HUES6 (cell line): Measurements from ENCODE around the gene RCOR1.
A peak's percentile ranks its signal among the peaks of the same experiment; 100 is the strongest.

ENCODE experiments used
- H3K27ac ChIP-seq: 2 replicates; pipeline ENCODE4 v1.7.0; 2013; ENCODE audit warnings: low read depth, mild to moderate bottlenecking, low read length, inconsistent platforms
- H3K27me3 ChIP-seq: 2 replicates; pipeline ENCODE4 v1.6.1; 2013; ENCODE audit warnings: low read length; ENCODE audit not compliant: control insufficient read depth, insufficient read depth
- H3K36me3 ChIP-seq: 2 replicates; pipeline ENCODE4 v1.6.1; 2013; ENCODE audit warnings: low read length; ENCODE audit not compliant: control insufficient read depth, insufficient read depth
- H3K4me1 ChIP-seq: 2 replicates; pipeline ENCODE4 v1.6.1; 2013; ENCODE audit warnings: low read length; ENCODE audit not compliant: control insufficient read depth, insufficient read depth
- H3K4me3 ChIP-seq: 2 replicates; pipeline ENCODE4 v1.5.1; 2013; ENCODE audit warnings: low read depth, low read length
- H3K9ac ChIP-seq: one replicate; pipeline ENCODE4 v1.6.1; 2013; ENCODE audit warnings: mild to moderate bottlenecking, low read length
- H3K9me3 ChIP-seq: 2 replicates; pipeline ENCODE4 v1.6.1; 2013; ENCODE audit warnings: low read depth, low read length; ENCODE audit not compliant: control insufficient read depth, insufficient read depth

Gene RCOR1

GRCh38 chr14:102556098-102556677 lies 36.3 kb upstream of the RCOR1 start:
- H3K9ac ChIP-seq = no peak overlapping the region

GRCh38 chr14:102557434-102558226 lies 34.8 kb upstream of the RCOR1 start:
- no peak overlapping the region for H3K4me3 ChIP-seq
- H3K9ac ChIP-seq = no peak overlapping the region
- no peaks in the 10 kb centered on the region for H3K27me3 ChIP-seq
- H3K4me1 ChIP-seq = peaks cover 8% of the 10 kb centered on the region; the same call in 1 of the 2 replicates
- no peak overlapping the region for H3K27ac ChIP-seq
- no peaks in the 10 kb centered on the region for H3K9me3 ChIP-seq
- H3K36me3 ChIP-seq = no peaks in the 10 kb centered on the region

More at GRCh38 chr14:102556098-102556677, 36.3 kb upstream of the RCOR1 start:
- Histone ChIP-seq H3K36me3 (no peaks in the 10 kb centered on the region), H3K9me3 (no peaks in the 10 kb centered on the region), H3K4me3 (0 out of 2 replicates have a peak overlapping the region, but pooled peaks have one; percentile 77), H3K27ac (no peak overlapping the region), H3K4me1 (peaks cover 14% of the 10 kb centered on the region; the same call in 1 of the 2 replicates), H3K27me3 (no peaks in the 10 kb centered on the region)

- Histone ChIP-seq H3K9me3 (peaks cover 4% of the 10 kb centered on the region), H3K36me3 (no peaks in the 10 kb centered on the region), H3K27ac (no peak overlapping the region), H3K4me3 (no peak overlapping the region), H3K27me3 (no peaks in the 10 kb centered on the region), H3K9ac (no peak overlapping the region), H3K4me1 (peaks cover 5% of the 10 kb centered on the region; the same call in 1 of the 2 replicates)
Measured at GRCh38 chr14:102558556-102558955, 33.9 kb upstream of the RCOR1 start.

GRCh38 chr14:102560458-102561261 lies 31.8 kb upstream of the RCOR1 start:
- Histone ChIP-seq H3K9me3 (peaks cover 9% of the 10 kb centered on the region), H3K36me3 (no peaks in the 10 kb centered on the region), H3K9ac (no peak overlapping the region), H3K27me3 (no peaks in the 10 kb centered on the region), H3K4me3 (no peak overlapping the region), H3K4me1 (peaks cover 5% of the 10 kb centered on the region; the same call in 1 of the 2 replicates), H3K27ac (no peak overlapping the region)

- Histone ChIP-seq H3K9ac (no peak overlapping the region), H3K9me3 (peaks cover 9% of the 10 kb centered on the region), H3K27me3 (no peaks in the 10 kb centered on the region), H3K27ac (no peak overlapping the region), H3K36me3 (no peaks in the 10 kb centered on the region), H3K4me3 (no peak overlapping the region), H3K4me1 (peaks cover 12% of the 10 kb centered on the region)
Measured at GRCh38 chr14:102565331-102565887, 27.0 kb upstream of the RCOR1 start.

- Histone ChIP-seq H3K27ac (no peak overlapping the region), H3K9me3 (peaks cover 9% of the 10 kb centered on the region), H3K27me3 (no peaks in the 10 kb centered on the region), H3K4me3 (no peak overlapping the region), H3K36me3 (no peaks in the 10 kb centered on the region), H3K9ac (no peak overlapping the region), H3K4me1 (peaks cover 14% of the 10 kb centered on the region)
Measured at GRCh38 chr14:102565959-102566358, 26.5 kb upstream of the RCOR1 start.

- peak overlapping the region; percentile 63 for H3K27ac ChIP-seq
- peak overlapping the region; percentile 20; the same call in 1 of the 2 replicates for H3K4me3 ChIP-seq
- peak overlapping the region; percentile 61 for H3K9ac ChIP-seq
Measured at GRCh38 chr14:102568115-102568614, 24.3 kb upstream of the RCOR1 start.

GRCh38 chr14:102570334-102570995 lies 22.0 kb upstream of the RCOR1 start:
- Histone ChIP-seq H3K36me3 (no peaks in the 10 kb centered on the region), H3K4me3 (no peak overlapping the region), H3K4me1 (peaks cover 37% of the 10 kb centered on the region), H3K9me3 (no peaks in the 10 kb centered on the region), H3K27me3 (no peaks in the 10 kb centered on the region), H3K9ac (no peak overlapping the region), H3K27ac (no peak overlapping the region)

More at GRCh38 chr14:102568115-102568614, 24.3 kb upstream of the RCOR1 start:
- Histone ChIP-seq H3K9me3 (peaks cover 9% of the 10 kb centered on the region), H3K27me3 (no peaks in the 10 kb centered on the region), H3K4me1 (peaks cover 18% of the 10 kb centered on the region), H3K36me3 (no peaks in the 10 kb centered on the region)

- Histone ChIP-seq H3K36me3 (no peaks in the 10 kb centered on the region), H3K27me3 (no peaks in the 10 kb centered on the region), H3K9ac (no peak overlapping the region), H3K4me1 (peaks cover 39% of the 10 kb centered on the region), H3K27ac (peak overlapping the region; percentile 81; the same call in 1 of the 2 replicates), H3K9me3 (no peaks in the 10 kb centered on the region), H3K4me3 (no peak overlapping the region)
Measured at GRCh38 chr14:102571043-102571442, 21.4 kb upstream of the RCOR1 start.

GRCh38 chr14:102571478-102572042 lies 20.9 kb upstream of the RCOR1 start:
- H3K36me3 ChIP-seq = no peaks in the 10 kb centered on the region
- H3K27ac ChIP-seq = peak overlapping the region; percentile 81; the same call in 1 of the 2 replicates
- no peaks in the 10 kb centered on the region for H3K27me3 ChIP-seq
- no peak overlapping the region for H3K4me3 ChIP-seq
- peaks cover 39% of the 10 kb centered on the region for H3K4me1 ChIP-seq
- no peaks in the 10 kb centered on the region for H3K9me3 ChIP-seq
- H3K9ac ChIP-seq = no peak overlapping the region
